Measurements from ENCODE around the gene ARHGAP8.
"Not testable (repeated sequence)": the region's sequence is repeated elsewhere in the genome, so short reads cannot be mapped to it uniquely, and the experiment has no call there.

The ARHGAP8 gene

GRCh38 chr22:44891791-44892190 lies 139.4 kb downstream of the ARHGAP8 start:
- H3K36me3 ChIP-seq (ENCODE audit: insufficient read depth, low read length): peaks cover 3% of the 10 kb centered on the region
- no peak overlapping the region for H3K9ac ChIP-seq (ENCODE audit: low read depth, low read length)
- H3K9me3 ChIP-seq (ENCODE audit: control insufficient read depth, insufficient read depth, low read length): no peaks in the 10 kb centered on the region
- H3K4me1 ChIP-seq (ENCODE audit: insufficient read depth, low read length): peaks cover 7% of the 10 kb centered on the region

DNA sequence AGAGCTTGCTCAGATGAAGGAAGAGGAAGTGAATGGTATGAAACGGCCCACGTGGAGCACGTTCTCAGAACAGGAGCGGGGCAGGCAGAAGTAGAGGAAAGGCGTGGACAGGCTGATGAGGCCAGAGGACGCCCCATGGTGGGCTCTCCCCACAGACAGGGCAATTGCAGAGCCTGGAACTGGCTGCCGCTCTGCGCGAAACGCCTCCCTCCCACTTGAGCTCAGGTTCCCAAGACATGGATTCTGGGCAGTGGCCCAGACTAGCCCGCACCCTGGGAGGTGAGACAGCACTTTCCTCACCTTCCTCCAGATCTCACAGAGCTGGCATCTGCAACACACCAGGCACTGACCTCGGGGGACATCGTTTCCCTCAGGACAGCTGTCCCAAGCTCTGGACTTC lies 139.9 kb downstream of the ARHGAP8 start:
- no peak overlapping the region for H3K9ac ChIP-seq (ENCODE audit: low read depth, low read length)
- no peaks in the 10 kb centered on the region for H3K9me3 ChIP-seq (ENCODE audit: control insufficient read depth, insufficient read depth, low read length)
- H3K36me3 ChIP-seq (ENCODE audit: insufficient read depth, low read length): peaks cover 3% of the 10 kb centered on the region
- peaks cover 7% of the 10 kb centered on the region for H3K4me1 ChIP-seq (ENCODE audit: insufficient read depth, low read length)

- Histone ChIP-seq H3K4me1 (ENCODE audit: insufficient read depth, low read length) (peaks cover 7% of the 10 kb centered on the region), H3K9ac (ENCODE audit: low read depth, low read length) (no peak overlapping the region), H3K9me3 (ENCODE audit: control insufficient read depth, insufficient read depth, low read length) (no peaks in the 10 kb centered on the region), H3K36me3 (ENCODE audit: insufficient read depth, low read length) (peaks cover 4% of the 10 kb centered on the region)
These were observed 140.7 kb downstream of the ARHGAP8 start for GRCh38 chr22:44892803-44893730.

DNA sequence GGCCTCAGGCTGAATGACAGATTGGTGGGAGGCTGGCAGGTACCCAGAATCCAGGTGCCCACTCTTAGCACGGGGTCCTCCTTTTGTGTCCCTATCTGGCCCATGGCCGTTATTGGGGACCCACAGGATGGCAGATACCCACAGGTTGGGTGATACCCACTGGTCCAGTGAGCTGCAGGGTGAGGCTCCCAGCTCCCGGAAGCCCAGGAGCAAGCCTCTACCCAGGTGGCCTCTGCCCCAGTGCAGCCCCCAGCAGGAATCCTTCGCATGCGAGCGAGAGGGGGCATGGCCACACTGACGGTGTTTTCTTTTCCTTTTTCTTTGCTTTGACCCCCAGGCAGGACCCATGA lies 141.3 kb downstream of the ARHGAP8 start:
- no peaks in the 10 kb centered on the region for H3K9me3 ChIP-seq (ENCODE audit: control insufficient read depth, insufficient read depth, low read length)
- peaks cover 5% of the 10 kb centered on the region for H3K36me3 ChIP-seq (ENCODE audit: insufficient read depth, low read length)
- peaks cover 3% of the 10 kb centered on the region for H3K4me1 ChIP-seq (ENCODE audit: insufficient read depth, low read length)

DNA sequence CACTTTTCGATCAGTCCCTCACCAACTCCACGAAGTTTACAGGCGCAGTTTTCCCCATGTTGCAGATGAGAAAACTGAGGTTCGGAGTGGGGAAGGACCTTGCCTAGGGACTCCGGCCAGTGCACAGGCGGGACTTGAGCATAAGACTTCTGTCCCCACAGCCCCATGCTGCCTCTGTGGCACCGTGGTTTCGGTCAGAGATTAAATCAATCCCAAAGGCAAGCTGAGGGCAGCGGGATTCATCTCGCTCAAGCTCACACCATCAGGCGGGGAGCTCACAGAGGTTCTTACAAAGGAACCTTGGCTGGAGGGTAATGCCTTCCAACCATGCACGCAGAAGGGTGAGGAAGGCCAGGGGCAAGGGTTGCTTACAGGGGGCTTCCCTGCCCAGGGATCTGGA lies 141.9 kb downstream of the ARHGAP8 start:
- no peaks in the 10 kb centered on the region for H3K9me3 ChIP-seq (ENCODE audit: control insufficient read depth, insufficient read depth, low read length)
- peaks cover 5% of the 10 kb centered on the region for H3K36me3 ChIP-seq (ENCODE audit: insufficient read depth, low read length)
- no peaks in the 10 kb centered on the region for H3K4me1 ChIP-seq (ENCODE audit: insufficient read depth, low read length)
- no peak overlapping the region for H3K9ac ChIP-seq (ENCODE audit: low read depth, low read length)

More for the DNA sequence above, 141.3 kb downstream of the ARHGAP8 start:
- no peak overlapping the region for H3K9ac ChIP-seq (ENCODE audit: low read depth, low read length)

- no peak overlapping the region for H3K9ac ChIP-seq (ENCODE audit: low read depth, low read length)
- peaks cover 5% of the 10 kb centered on the region for H3K36me3 ChIP-seq (ENCODE audit: insufficient read depth, low read length)
- H3K9me3 ChIP-seq (ENCODE audit: control insufficient read depth, insufficient read depth, low read length): no peaks in the 10 kb centered on the region
- no peaks in the 10 kb centered on the region for H3K4me1 ChIP-seq (ENCODE audit: insufficient read depth, low read length)
These were observed 142.4 kb downstream of the ARHGAP8 start for GRCh38 chr22:44894782-44895181.

- Histone ChIP-seq H3K9ac (ENCODE audit: low read depth, low read length) (no peak overlapping the region), H3K36me3 (ENCODE audit: insufficient read depth, low read length) (peaks cover 5% of the 10 kb centered on the region), H3K4me1 (ENCODE audit: insufficient read depth, low read length) (no peaks in the 10 kb centered on the region), H3K9me3 (ENCODE audit: control insufficient read depth, insufficient read depth, low read length) (peaks cover under 1% of the 10 kb centered on the region; the same call in 1 of the 2 replicates)
These were observed 143.1 kb downstream of the ARHGAP8 start for GRCh38 chr22:44895296-44896055.

DNA sequence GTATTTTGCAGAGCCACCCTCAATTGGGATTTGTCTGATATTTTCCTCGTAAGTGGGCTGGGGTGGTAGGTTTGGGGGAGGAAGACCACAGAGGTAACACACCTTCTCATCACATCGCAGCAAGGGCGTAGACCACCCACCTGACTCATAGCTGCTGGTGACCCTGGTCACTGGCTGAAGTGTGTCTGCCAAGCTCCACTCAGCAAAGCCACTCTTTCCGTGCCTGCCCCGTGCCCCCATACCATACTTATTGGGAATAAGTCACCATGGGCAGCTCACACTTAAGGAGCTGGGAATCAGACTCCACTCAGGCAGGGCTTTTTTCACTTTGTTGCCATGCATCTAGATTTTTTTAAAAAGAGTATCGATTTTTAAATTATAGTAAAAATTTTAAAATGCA lies 145.9 kb downstream of the ARHGAP8 start:
- H3K4me1 ChIP-seq (ENCODE audit: insufficient read depth, low read length): no peaks in the 10 kb centered on the region
- peaks cover 16% of the 10 kb centered on the region for H3K9me3 ChIP-seq (ENCODE audit: control insufficient read depth, insufficient read depth, low read length)
- no peak overlapping the region for H3K9ac ChIP-seq (ENCODE audit: low read depth, low read length)
- peaks cover 15% of the 10 kb centered on the region for H3K36me3 ChIP-seq (ENCODE audit: insufficient read depth, low read length)

- Histone ChIP-seq H3K4me1 (ENCODE audit: insufficient read depth, low read length) (no peaks in the 10 kb centered on the region), H3K9me3 (ENCODE audit: control insufficient read depth, insufficient read depth, low read length) (peaks cover 16% of the 10 kb centered on the region), H3K9ac (ENCODE audit: low read depth, low read length) (no peak overlapping the region), H3K36me3 (ENCODE audit: insufficient read depth, low read length) (peaks cover 15% of the 10 kb centered on the region)
These were observed 148.9 kb downstream of the ARHGAP8 start for GRCh38 chr22:44901301-44901700.

DNA sequence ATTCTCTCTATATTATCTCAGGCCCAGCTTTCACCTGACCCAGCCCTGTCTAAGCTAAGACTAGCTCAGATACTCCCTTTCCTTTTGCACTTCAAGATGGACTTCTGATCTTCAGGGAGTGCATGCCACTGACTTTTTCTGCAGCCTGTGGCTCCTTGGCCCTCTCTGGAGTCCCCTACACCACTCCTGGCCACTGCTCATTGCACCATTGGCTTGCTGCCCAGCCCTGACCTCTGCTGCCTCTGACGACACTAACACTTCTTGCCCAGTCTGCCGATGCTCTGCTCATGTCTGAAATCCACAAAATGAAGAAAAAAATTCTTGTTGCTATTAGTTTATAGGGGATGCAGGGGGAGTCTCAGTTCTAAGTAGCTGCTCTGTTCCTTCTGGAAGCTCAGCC lies 150.8 kb downstream of the ARHGAP8 start:
- Histone ChIP-seq H3K9me3 (ENCODE audit: control insufficient read depth, insufficient read depth, low read length) (peaks cover 16% of the 10 kb centered on the region), H3K36me3 (ENCODE audit: insufficient read depth, low read length) (peaks cover 13% of the 10 kb centered on the region)
- H3K4me1 ChIP-seq (ENCODE audit: insufficient read depth, low read length); H3K9ac ChIP-seq (ENCODE audit: low read depth, low read length): not testable (repeated sequence)

- not testable (repeated sequence) for H3K9ac ChIP-seq (ENCODE audit: low read depth, low read length); H3K4me1 ChIP-seq (ENCODE audit: insufficient read depth, low read length)
- Histone ChIP-seq H3K36me3 (ENCODE audit: insufficient read depth, low read length) (peaks cover 13% of the 10 kb centered on the region), H3K9me3 (ENCODE audit: control insufficient read depth, insufficient read depth, low read length) (peaks cover 16% of the 10 kb centered on the region)
These were observed 152.2 kb downstream of the ARHGAP8 start for GRCh38 chr22:44904492-44905152.

DNA sequence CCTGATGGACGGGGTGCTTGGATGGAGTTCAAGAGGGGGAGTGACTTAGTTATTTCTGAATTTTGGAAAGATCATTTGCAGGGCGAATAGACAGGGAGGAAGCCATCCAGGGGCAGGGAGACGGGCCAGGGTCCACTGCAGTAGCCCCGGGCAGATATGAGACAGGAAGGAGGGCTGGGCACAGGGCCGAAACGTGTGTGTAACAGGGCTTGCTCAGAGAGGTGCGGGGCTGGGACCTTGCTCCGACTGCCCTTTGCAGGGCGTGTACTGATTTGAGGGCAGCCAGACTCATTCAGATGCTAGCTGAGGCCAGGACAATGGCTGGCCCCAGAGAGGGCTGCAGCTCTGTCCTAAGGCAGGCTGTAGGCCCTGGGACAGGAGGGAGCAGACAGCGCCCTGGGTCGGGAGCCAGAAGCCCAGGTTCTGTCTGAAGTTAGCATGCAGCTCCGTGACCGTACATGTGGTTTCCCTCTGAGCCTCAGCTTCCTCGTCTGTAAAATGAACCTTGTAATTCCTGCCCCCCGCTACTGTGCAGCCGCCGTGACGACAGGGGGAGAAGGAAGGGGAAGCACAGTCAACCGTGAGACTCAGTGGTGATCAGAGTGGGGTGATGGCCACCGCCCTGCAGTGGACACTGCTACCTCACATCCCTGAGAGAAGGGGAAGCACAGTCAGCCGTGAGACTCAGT lies 154.0 kb downstream of the ARHGAP8 start:
- Histone ChIP-seq H3K9me3 (ENCODE audit: control insufficient read depth, insufficient read depth, low read length) (peaks cover 14% of the 10 kb centered on the region), H3K9ac (ENCODE audit: low read depth, low read length) (no peak overlapping the region), H3K4me1 (ENCODE audit: insufficient read depth, low read length) (no peaks in the 10 kb centered on the region), H3K36me3 (ENCODE audit: insufficient read depth, low read length) (peaks cover 17% of the 10 kb centered on the region)

DNA sequence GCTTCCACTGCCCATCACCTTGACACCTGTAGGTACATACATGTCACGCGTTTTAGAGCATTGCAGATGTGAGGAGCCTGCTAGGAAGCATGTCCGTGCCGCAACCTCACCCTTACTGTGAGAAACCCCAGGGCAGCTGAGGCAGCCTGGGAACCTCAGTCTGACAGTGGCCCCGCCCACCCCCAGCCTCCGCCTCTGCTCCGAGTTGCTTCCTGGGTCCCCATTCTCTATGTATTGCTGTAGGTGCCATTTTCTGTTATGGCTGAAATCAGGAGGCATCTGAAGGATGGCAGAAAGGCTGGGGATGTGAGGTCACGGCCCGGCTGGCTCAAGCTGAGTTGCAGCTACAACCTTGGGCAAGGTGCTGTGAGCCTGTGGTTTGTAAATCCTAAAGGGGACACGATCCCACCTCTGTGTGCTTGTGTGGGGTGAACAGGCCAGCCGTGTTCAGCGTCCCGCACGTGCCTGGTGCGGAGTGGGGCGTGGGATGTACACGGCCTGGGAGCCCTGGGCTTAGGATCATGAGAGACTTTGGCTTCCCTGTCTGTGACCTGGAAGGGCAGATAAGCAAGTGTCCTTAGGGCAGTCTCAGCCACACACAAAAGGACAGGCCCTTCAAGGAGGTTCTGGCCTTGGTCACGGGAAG lies 154.7 kb downstream of the ARHGAP8 start:
- peaks cover 17% of the 10 kb centered on the region for H3K36me3 ChIP-seq (ENCODE audit: insufficient read depth, low read length)
- H3K9me3 ChIP-seq (ENCODE audit: control insufficient read depth, insufficient read depth, low read length): peaks cover 18% of the 10 kb centered on the region
- no peaks in the 10 kb centered on the region for H3K4me1 ChIP-seq (ENCODE audit: insufficient read depth, low read length)
- no peak overlapping the region for H3K9ac ChIP-seq (ENCODE audit: low read depth, low read length)
